GM18508 (cell line): Measurements from ENCODE around the gene CCDC178.

Experiments
- ATAC-seq: cut with Tn5 transposase; IDR thresholded peaks from one replicate; pipeline ENCODE4 v1.9.1; 2021; ENCODE audit warnings: moderate number of reproducible peaks; ENCODE audit not compliant: insufficient read depth, unreplicated experiment

Gene CCDC178

GRCh38 chr18:32896776-32897547 is 543.6 kb downstream of the CCDC178 start:
- ATAC-seq = no peak

- ATAC-seq = no peak
Observed at GRCh38 chr18:32893915-32894314, 546.6 kb downstream of the CCDC178 start.

- ATAC-seq = no peak
Observed at GRCh38 chr18:32891797-32892196, 548.7 kb downstream of the CCDC178 start.

- no peak for ATAC-seq
Observed at GRCh38 chr18:32891130-32891529, 549.4 kb downstream of the CCDC178 start.

- no peak for ATAC-seq
Observed at GRCh38 chr18:32889615-32890593, 550.6 kb downstream of the CCDC178 start.

- no peak for ATAC-seq
Observed at GRCh38 chr18:32888306-32888705, 552.2 kb downstream of the CCDC178 start.
